ENCODE results near the gene SAMD8.
"Not testable (repeated sequence)": the region's sequence is repeated elsewhere in the genome, so short reads cannot be mapped to it uniquely, and the experiment has no call there.

The SAMD8 gene

DNA sequence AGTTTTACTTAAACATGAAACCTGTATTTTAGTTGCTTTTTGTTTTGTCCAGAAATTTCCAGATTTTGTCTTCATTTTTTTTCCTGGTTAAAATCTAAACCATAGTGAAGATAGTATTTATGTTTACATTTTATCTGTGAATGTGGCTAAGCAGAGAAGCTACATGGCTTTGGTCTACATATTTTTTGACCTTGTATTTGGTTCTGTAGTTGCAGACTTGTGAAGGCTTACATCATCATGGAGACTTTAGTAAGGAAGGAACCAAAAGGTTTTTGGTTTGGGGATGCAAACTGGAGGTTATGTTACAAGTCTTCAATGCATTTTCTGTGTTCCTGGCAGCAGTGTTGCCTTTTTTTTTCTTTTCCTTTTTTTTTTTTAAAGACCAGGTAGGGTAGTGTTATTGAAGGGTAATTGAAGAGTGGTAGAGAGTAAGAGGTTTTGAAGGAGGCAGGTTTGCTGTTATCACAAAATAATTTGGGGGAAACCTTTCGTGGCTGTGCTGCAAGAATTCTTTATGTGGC lies 68.3 kb downstream of the SAMD8 start:
- Mint-ChIP-seq H3K27ac (peak overlapping the region; percentile 26), H3K9me3 (no peaks in the 10 kb centered on the region), H3K27me3 (no peaks in the 10 kb centered on the region), H3K36me3 (ENCODE audit: low read depth) (peaks cover 44% of the 10 kb centered on the region), H3K4me3 (no peak overlapping the region), H3K4me1 (ENCODE audit: low read depth) (peaks cover 41% of the 10 kb centered on the region)

- Mint-ChIP-seq H3K27ac (peak overlapping the region; percentile 68), H3K27me3 (no peaks in the 10 kb centered on the region), H3K4me3 (no peak overlapping the region), H3K4me1 (ENCODE audit: low read depth) (peaks cover 35% of the 10 kb centered on the region), H3K9me3 (no peaks in the 10 kb centered on the region), H3K36me3 (ENCODE audit: low read depth) (peaks cover 38% of the 10 kb centered on the region)
Observed at GRCh38 chr10:75180592-75180991, 69.1 kb downstream of the SAMD8 start.

- Mint-ChIP-seq H3K4me3 (peak overlapping the region; percentile 30), H3K27me3 (no peaks in the 10 kb centered on the region), H3K4me1 (ENCODE audit: low read depth) (peaks cover 34% of the 10 kb centered on the region), H3K27ac (peak overlapping the region; percentile 70), H3K9me3 (no peaks in the 10 kb centered on the region), H3K36me3 (ENCODE audit: low read depth) (peaks cover 36% of the 10 kb centered on the region)
Observed at GRCh38 chr10:75181073-75181472, 69.6 kb downstream of the SAMD8 start.

GRCh38 chr10:75186310-75186709 lies 74.9 kb downstream of the SAMD8 start:
- peaks cover 21% of the 10 kb centered on the region for H3K4me1 Mint-ChIP-seq (ENCODE audit: low read depth)
- H3K27me3 Mint-ChIP-seq, result no peaks in the 10 kb centered on the region
- H3K9me3 Mint-ChIP-seq, result no peaks in the 10 kb centered on the region
- no peak overlapping the region for H3K27ac Mint-ChIP-seq
- H3K36me3 Mint-ChIP-seq (ENCODE audit: low read depth), result peaks cover 14% of the 10 kb centered on the region
- H3K4me3 Mint-ChIP-seq, result no peak overlapping the region

DNA sequence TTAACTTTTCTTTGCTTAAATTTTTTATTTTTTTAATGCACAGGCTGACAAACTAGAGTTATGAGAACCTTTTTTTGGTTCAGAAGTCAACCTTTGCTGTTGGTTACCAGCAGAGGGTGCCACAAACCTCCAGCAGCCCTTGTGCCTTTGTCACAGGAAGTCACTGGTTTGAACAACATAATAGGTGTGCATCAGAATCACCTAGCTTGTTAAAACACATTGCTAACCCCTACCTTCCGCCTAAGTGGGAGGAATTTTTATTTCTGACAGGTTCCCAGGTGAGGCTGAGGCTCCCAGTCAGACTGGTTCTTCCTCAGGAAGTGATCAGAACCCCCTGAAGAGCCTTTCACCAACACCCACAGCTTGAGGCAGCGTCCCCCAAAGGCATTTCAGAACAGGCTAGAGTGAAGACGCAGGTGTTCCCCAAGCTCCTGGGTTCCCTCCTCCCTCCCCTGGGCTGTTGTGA lies 76.5 kb downstream of the SAMD8 start:
- peaks cover 10% of the 10 kb centered on the region for H3K4me1 Mint-ChIP-seq (ENCODE audit: low read depth)
- no peak overlapping the region for H3K4me3 Mint-ChIP-seq
- H3K27me3 Mint-ChIP-seq, result no peaks in the 10 kb centered on the region
- peak overlapping the region; percentile 45 for H3K27ac Mint-ChIP-seq
- peaks cover 7% of the 10 kb centered on the region for H3K36me3 Mint-ChIP-seq (ENCODE audit: low read depth)
- no peaks in the 10 kb centered on the region for H3K9me3 Mint-ChIP-seq

DNA sequence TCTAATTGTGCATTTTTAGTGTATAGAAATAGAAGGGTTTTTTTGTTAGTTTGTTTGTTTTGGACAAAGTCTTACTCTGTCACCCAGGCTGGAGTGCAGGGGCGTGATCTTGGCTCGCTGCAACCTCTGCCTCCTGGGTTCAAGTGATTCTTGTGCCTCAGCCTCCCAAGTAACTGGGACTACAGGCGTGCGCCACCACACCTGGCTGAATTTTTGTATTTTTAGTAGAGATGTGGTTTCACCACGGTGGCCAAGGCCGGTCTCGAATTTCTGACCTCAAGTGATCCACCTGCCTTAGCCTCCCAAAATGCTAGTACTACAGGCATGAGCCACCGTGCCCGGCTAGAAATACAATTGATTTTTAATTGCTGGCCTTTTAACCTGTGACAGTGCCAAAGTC lies 77.1 kb downstream of the SAMD8 start:
- H3K27ac Mint-ChIP-seq, result peak overlapping the region; percentile 45
- H3K4me3 Mint-ChIP-seq; H3K9me3 Mint-ChIP-seq; H3K36me3 Mint-ChIP-seq (ENCODE audit: low read depth); H3K27me3 Mint-ChIP-seq; H3K4me1 Mint-ChIP-seq (ENCODE audit: low read depth): not testable (repeated sequence)

DNA sequence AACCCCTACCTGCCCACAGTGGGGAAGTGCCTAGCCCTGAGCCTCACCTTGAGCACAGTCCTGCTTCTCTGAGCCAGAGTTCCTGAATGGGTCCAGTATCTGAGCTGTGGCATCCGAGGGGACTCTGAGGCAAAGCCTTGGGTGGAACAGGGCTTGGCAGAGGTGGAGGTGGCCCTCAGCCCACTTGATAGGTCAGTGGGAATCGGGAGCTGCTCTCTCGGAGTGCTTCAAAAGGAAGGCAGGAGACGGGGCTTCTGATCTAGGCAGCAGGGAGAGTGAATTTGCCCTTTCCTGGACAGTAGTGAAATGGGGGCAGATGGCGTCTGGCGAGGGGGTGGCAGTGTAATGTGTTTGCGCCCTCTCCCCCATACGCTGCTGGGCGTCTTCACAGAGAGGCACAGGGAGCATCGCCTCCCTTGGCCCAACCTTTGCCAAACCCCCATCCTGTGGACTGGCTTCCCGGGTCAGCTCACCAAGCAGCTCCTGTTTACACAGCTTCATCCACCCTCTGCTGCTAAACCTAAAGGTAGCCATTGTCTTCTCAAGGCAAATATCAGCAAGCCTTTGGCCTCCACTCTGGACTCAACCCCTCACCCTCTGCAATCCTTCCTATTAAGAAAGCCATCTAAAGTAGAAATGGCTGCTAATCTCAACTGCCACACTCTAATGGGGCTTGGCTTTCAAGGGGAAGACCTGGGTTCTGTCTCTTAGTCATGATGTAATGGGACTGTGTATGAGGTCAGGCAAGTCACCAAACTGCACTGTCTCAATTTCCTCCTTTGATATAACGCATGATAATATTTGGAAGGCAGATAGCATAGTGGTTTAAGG lies 78.0 kb downstream of the SAMD8 start:
- Mint-ChIP-seq H3K36me3 (ENCODE audit: low read depth) (peaks cover 4% of the 10 kb centered on the region), H3K9me3 (no peaks in the 10 kb centered on the region), H3K4me1 (ENCODE audit: low read depth) (peaks cover 10% of the 10 kb centered on the region), H3K27ac (no peak overlapping the region), H3K27me3 (no peaks in the 10 kb centered on the region), H3K4me3 (no peak overlapping the region)

DNA sequence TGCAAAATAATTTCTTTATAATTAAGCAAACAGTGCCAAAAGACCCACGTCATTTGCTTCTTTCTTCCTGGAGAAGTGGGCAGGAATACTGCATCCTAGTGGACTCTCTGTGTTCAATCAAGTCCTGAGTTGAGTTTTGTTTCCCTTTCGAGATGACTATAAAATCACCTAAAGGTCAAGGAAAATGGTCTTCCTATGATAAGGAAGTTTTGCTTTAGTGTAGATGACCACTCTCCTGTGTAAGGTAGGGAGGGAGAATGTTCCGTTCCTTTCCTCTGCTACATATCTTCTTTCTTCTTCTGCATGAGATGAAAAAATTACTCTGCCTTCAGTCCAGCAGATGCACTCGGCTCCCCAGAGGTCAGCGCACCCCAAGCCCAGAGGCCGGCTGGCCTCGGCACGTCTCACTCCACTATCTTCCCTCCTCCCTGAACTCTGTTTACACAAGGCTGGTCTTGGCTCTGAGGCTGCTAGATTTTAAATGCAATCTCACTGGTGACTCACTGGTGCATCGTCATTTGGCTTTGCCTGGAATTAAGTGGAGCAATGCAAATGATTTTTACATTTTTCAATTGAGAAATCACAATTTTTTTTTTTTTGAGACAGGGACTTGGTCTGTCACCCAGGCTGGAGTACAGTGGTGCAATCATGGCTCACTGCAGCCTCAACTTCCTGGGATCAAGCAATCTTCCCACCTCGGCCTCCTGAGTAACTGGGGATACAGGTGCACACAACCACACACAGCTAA lies 80.5 kb downstream of the SAMD8 start:
- Mint-ChIP-seq H3K27ac (no peak overlapping the region), H3K27me3 (no peaks in the 10 kb centered on the region), H3K4me1 (ENCODE audit: low read depth) (peaks cover 10% of the 10 kb centered on the region), H3K9me3 (no peaks in the 10 kb centered on the region), H3K36me3 (ENCODE audit: low read depth) (peaks cover 4% of the 10 kb centered on the region), H3K4me3 (no peak overlapping the region)

DNA sequence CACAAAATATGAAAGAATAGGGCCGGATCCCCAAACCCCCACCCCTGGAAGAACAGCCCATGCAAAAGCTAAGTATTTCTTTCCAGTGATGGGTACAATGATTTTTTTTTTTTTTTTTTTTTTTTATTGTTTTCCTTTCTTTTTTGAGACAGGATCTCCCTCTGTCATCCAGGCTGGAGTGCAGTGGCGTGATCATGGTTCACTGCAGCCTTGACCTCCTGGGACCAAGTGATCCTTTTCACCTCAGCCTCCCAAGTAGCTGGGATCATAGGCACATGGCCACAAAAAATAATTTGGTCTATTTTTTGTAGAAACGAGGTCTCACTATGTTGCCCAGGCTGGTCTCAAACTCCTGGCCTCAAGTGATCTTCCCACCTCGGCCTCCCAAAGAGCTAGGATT lies 83.2 kb downstream of the SAMD8 start:
- H3K36me3 Mint-ChIP-seq (ENCODE audit: low read depth); H3K9me3 Mint-ChIP-seq; H3K27me3 Mint-ChIP-seq; H3K4me3 Mint-ChIP-seq; H3K27ac Mint-ChIP-seq; H3K4me1 Mint-ChIP-seq (ENCODE audit: low read depth): not testable (repeated sequence)

DNA sequence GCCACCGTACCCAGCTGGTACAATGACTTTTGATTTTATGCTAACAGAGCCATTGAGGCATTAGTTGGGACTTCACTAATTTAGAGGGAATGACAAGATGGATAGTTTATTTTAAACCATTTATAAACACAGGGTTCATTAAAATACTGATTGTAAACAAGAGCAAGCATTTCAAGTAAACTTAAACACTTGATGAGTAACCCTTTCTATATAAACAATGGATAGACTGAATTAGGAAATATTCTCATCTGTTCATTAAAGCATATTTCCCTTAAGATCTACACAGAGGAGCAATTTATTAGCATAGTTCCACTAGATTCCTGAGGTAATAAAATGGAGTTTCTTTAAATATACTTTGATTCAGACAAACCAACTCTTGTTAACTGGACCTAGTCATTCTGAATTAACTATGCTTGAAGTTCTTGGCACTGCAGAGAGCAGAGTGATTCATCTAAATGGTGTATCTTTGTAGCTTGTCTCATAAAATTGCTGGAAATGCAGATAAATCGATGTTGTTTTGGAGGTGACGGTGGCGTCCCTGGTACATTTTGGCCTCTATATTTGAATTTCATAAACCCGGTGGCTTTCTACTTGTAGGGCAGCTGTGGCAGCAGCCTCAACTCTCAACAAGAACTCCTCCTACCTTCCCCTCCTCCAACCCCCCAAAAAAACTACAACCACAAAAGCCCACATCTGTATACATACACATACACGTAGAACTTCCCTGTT lies 83.7 kb downstream of the SAMD8 start:
- H3K27me3 Mint-ChIP-seq, result no peaks in the 10 kb centered on the region
- no peaks in the 10 kb centered on the region for H3K4me1 Mint-ChIP-seq (ENCODE audit: low read depth)
- no peak overlapping the region for H3K4me3 Mint-ChIP-seq
- peaks cover 4% of the 10 kb centered on the region for H3K36me3 Mint-ChIP-seq (ENCODE audit: low read depth)
- H3K9me3 Mint-ChIP-seq, result no peaks in the 10 kb centered on the region
- H3K27ac Mint-ChIP-seq, result no peak overlapping the region

DNA sequence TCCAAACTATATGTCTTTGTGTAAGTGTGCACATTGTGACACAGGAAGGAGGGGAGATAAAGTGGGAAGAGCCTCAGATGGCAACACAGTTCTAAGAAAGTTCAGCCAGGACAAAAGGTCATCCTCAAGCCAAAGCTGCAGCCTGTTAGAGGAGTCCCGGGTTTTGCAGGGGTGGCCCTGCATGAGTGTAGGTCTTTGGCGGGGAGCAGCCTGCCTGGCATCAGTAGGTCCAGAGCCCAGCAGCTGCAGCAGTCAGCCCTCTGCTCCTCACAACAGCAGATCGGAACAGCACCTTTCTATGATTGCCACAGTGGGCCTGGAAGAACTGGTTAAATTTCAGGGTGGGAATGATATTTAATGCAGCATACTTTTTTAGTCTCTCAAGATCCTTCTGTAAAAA lies 85.6 kb downstream of the SAMD8 start:
- no peaks in the 10 kb centered on the region for H3K27me3 Mint-ChIP-seq
- no peaks in the 10 kb centered on the region for H3K4me1 Mint-ChIP-seq (ENCODE audit: low read depth)
- peak overlapping the region; percentile 21 for H3K27ac Mint-ChIP-seq
- no peaks in the 10 kb centered on the region for H3K9me3 Mint-ChIP-seq
- peaks cover under 1% of the 10 kb centered on the region for H3K36me3 Mint-ChIP-seq (ENCODE audit: low read depth)
- H3K4me3 Mint-ChIP-seq, result no peak overlapping the region

- H3K27me3 Mint-ChIP-seq, result no peaks in the 10 kb centered on the region
- no peaks in the 10 kb centered on the region for H3K36me3 Mint-ChIP-seq (ENCODE audit: low read depth)
- no peaks in the 10 kb centered on the region for H3K9me3 Mint-ChIP-seq
- H3K4me3 Mint-ChIP-seq, result no peak overlapping the region
- H3K4me1 Mint-ChIP-seq (ENCODE audit: low read depth), result no peaks in the 10 kb centered on the region
- H3K27ac Mint-ChIP-seq, result no peak overlapping the region
Observed at GRCh38 chr10:75197906-75198305, 86.5 kb downstream of the SAMD8 start.

DNA sequence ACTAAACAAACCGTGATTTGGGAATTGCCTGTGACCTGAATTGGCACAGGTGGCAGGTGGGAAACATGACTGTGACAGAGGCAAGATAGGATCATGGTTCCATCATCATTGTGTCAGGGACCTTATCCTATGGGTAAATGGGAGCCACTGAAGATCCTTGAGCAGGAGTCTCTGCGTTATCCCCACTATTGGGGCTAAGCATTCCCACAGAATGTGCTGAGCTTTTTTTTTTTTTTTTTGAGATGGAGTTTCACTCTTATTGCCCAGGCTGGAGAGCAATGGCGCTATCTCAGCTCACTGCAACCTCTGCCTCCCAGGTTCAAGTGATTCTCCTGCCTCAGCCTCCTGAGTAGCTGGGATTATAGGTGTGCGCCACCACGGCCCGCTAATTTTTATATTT lies 88.5 kb downstream of the SAMD8 start:
- H3K4me3 Mint-ChIP-seq; H3K27ac Mint-ChIP-seq; H3K36me3 Mint-ChIP-seq (ENCODE audit: low read depth): not testable (repeated sequence)

GRCh38 chr10:75201793-75202307 lies 90.4 kb downstream of the SAMD8 start:
- Mint-ChIP-seq H3K36me3 (ENCODE audit: low read depth) (no peaks in the 10 kb centered on the region), H3K9me3 (no peaks in the 10 kb centered on the region), H3K27ac (no peak overlapping the region), H3K27me3 (no peaks in the 10 kb centered on the region), H3K4me1 (ENCODE audit: low read depth) (no peaks in the 10 kb centered on the region), H3K4me3 (no peak overlapping the region)

More for the DNA sequence above, 88.5 kb downstream of the SAMD8 start:
- H3K4me1 Mint-ChIP-seq (ENCODE audit: low read depth); H3K9me3 Mint-ChIP-seq; H3K27me3 Mint-ChIP-seq: not testable (repeated sequence)

Data from stimulated activated naive CD8-positive, alpha-beta T cell treated with anti-CD3 and anti-CD28 coated beads, Interleukin-15, Interleukin-2, amounts not matched to agents 100 ng/mL and 50 ng/mL, for 24 hours (primary cell).